Measurements from ENCODE around the gene UBE2C. TPM values are rescaled to one million over a fixed set of nuclear protein-coding genes. Genes with fewer than 3 reads are reported as not detected.
A peak's percentile ranks its signal among the peaks of the same experiment; 100 is the strongest.

UBE2C gene
- total and polyA plus RNA-seq, 7 donors, result 3.3 to 90.3 (median 21.1) TPM; not detected in 3

DNA sequence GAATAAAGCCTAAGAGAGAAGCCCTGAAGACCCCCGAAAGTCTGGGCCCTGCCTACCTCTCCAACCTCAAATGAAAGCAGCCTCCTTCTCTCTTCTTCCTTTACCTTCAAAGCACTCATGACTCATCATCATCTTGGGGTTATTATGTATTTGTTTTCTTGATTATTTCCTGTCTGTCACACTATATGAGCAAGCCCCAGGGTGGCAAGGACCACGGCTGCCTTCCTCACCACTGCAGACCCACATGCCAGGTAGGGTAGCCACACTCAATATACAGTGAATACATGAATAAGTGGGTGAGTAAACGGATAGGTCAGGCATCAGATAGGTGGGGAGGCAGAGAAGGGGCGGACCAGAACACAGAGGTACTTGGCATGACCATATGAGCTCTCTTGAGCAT, 29.6 kb upstream of the UBE2C start:
- Histone ChIP-seq H3K27ac (peak overlapping the region in 3 of 4 donors; percentile 89 to 94 (median 94)), H3K4me1 (peaks cover 0 to 68% (median 63%) of the 10 kb centered on the region in 4 donors), H3K4me3 (no peak overlapping the region), H3K9me3 (no peaks in the 10 kb centered on the region), H3K27me3 (no peaks in the 10 kb centered on the region), H3K36me3 (no peaks in the 10 kb centered on the region)
- no peak for TF ChIP-seq POLR2A (IDR thresholded peaks at IDR 0.05)
- intact Hi-C loops (cut with DNase I), result loop anchor here (5.0 kb wide), 1 partner anchor 1596 kb away; the partner anchor contains the start of gene JPH2
- 32 to 48% methylated on average over 4 of the region's 4 CpGs for WGBS, 2 donors
- DNase-seq, result no peak

DNA sequence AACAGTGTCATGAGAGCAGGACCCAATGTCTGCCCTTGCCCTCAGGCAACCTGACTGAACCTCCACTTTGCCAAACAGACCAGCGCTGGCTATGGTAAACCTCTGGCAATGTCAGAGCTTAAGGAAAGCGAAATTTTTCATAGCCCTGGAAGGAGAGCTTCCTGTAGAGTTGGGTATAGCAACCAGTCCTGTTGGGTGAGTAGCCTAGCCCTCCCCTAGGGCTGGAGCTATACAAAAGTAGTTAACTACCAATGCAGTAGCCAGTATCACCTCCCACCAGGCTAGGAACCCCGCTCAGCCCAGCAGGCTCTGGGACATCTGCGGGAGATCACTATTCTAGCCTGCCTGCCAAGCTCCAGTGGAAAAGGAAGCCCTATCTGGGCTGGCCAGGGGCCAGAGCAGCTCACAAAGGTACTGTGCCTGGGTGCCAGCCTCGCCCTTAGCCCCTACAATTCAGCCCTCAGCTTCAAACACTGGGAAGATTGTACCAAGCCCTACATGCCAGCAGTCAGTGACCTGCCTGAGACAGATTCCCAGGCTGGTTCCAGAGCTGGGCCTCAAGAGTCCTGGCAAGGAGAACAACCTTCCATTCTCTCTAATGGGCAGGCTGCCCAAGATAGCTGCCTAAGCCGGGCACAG, 28.7 kb upstream of the UBE2C start:
- Histone ChIP-seq H3K36me3 (no peaks in the 10 kb centered on the region), H3K27me3 (no peaks in the 10 kb centered on the region), H3K4me1 (peaks cover 0 to 59% (median 54%) of the 10 kb centered on the region in 4 donors), H3K4me3 (no peak overlapping the region), H3K27ac (peak overlapping the region; percentile 56 to 94 (median 92)), H3K9me3 (no peaks in the 10 kb centered on the region)
- no peak for TF ChIP-seq POLR2A (IDR thresholded peaks at IDR 0.05)
- TF ChIP-seq EP300 (IDR thresholded peaks at IDR 0.05), result no peak
- TF ChIP-seq, protein P1, sequence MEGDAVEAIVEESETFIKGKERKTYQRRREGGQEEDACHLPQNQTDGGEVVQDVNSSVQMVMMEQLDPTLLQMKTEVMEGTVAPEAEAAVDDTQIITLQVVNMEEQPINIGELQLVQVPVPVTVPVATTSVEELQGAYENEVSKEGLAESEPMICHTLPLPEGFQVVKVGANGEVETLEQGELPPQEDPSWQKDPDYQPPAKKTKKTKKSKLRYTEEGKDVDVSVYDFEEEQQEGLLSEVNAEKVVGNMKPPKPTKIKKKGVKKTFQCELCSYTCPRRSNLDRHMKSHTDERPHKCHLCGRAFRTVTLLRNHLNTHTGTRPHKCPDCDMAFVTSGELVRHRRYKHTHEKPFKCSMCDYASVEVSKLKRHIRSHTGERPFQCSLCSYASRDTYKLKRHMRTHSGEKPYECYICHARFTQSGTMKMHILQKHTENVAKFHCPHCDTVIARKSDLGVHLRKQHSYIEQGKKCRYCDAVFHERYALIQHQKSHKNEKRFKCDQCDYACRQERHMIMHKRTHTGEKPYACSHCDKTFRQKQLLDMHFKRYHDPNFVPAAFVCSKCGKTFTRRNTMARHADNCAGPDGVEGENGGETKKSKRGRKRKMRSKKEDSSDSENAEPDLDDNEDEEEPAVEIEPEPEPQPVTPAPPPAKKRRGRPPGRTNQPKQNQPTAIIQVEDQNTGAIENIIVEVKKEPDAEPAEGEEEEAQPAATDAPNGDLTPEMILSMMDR (IDR thresholded peaks at IDR 0.05), result no peak
- no peak for TF ChIP-seq POLR2AphosphoS5 (IDR thresholded peaks at IDR 0.05)
- WGBS, 2 donors, result 30 to 67% methylated on average over 6 of the region's 6 CpGs
- peak; percentile 77 for DNase-seq
- intact Hi-C loops (cut with DNase I), result loop anchor here (5.0 kb wide), 1 partner anchor 1596 kb away; the partner anchor contains the start of gene JPH2

DNA sequence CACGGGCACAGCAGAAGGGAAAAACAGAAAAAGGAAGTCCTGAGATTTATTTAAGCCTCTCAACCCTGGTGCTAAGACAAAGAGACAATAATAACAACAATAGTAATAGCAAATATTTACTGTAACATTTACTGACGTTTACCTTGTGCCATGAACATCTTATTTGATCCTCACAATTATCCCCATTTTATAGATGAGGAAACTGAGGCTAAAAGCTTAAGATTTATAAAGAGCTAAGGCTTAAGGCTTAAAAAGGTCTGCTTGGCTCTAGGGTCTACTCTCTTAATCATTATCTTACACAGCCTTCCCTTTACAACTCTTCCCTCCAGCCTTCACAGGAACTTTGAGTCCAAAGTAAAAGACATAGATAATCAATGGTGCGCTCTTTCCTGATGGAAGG, 24.1 kb upstream of the UBE2C start:
- Histone ChIP-seq H3K4me3 (no peak overlapping the region), H3K9me3 (no peaks in the 10 kb centered on the region), H3K36me3 (peaks cover 0 to 3% (median under 1%) of the 10 kb centered on the region in 4 donors), H3K27ac (no peak overlapping the region), H3K4me1 (peaks cover 0 to 35% (median 26%) of the 10 kb centered on the region in 4 donors), H3K27me3 (no peaks in the 10 kb centered on the region)
- intact Hi-C loops (cut with DNase I), result no loop called here
- DNase-seq, result no peak
- WGBS, 2 donors, result 47 to 57% methylated on average over 3 of the region's 3 CpGs
- TF ChIP-seq POLR2AphosphoS5 (IDR thresholded peaks at IDR 0.05), result no peak
- TF ChIP-seq, protein P1 (IDR thresholded peaks at IDR 0.05), result no peak
- no peak for TF ChIP-seq EP300 (IDR thresholded peaks at IDR 0.05)
- no peak for TF ChIP-seq POLR2A (IDR thresholded peaks at IDR 0.05)

DNA sequence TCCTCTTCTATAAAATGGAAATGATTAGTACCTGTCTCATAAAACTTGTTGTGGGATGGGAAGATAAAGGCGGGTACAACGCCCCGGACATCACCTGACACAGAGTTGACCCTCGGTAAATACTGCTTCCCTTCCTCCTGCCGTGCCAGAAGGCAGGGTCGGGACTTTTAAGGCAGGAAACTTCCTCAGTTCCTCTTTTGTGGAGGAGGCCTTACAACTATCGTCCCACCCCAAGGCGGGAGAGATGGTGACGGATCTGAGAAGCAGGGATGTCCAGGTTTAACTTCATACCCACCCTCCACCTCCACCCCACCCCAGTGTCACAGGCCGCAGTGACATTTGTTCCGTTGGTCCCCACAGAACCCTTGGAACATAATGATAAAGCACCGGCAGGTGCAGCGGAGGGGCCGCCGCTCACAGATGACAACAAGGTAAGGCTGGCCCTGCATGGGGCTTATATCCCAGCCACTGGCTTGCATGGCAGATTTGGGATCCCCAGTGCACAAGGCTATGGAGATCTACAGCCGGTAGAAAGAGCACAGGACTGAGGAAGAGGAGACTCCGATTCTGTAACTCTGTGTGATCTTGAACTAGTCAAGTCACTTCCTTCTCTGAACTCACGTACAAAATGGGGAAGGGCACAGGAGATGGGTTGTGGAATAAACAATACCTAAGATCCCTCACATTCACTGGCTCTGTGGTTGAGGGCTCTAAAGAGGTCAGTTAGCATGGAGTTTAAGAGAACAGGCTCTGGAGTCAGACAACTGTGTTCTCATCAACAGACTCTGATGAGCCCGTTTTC, 19.9 kb upstream of the UBE2C start:
- intact Hi-C loops (cut with DNase I), result loop anchor here (10.0 kb wide), 1 partner anchor 292 kb away; the partner anchor contains the start of gene NCOA5
- no peak for DNase-seq
- WGBS, 2 donors, result 8 to 16% methylated on average over 19 of the region's 19 CpGs

More for the DNA sequence above, 19.9 kb upstream of the UBE2C start:
- Histone ChIP-seq H3K27me3 (no peaks in the 10 kb centered on the region), H3K36me3 (peaks cover 9 to 41% (median 25%) of the 10 kb centered on the region in 4 donors), H3K27ac (peak overlapping the region; percentile 91 to 98 (median 92)), H3K4me1 (peaks cover 0 to 25% (median 17%) of the 10 kb centered on the region in 4 donors), H3K4me3 (peak overlapping the region; percentile 71 to 100 (median 87)), H3K9me3 (no peaks in the 10 kb centered on the region)
- TF ChIP-seq, protein P1 (IDR thresholded peaks at IDR 0.05), result no peak
- no peak for TF ChIP-seq EP300 (IDR thresholded peaks at IDR 0.05)
- no peak for TF ChIP-seq POLR2AphosphoS5 (IDR thresholded peaks at IDR 0.05)
- TF ChIP-seq POLR2A (IDR thresholded peaks at IDR 0.05), result no peak
